ENCODE results near the gene EIF4E3. TPM values are rescaled to one million over a fixed set of nuclear protein-coding genes. Genes with fewer than 3 reads are reported as not detected.

Gene EIF4E3
- total RNA-seq (1.8 and 2.6 TPM in 2 replicates), polyA plus RNA-seq (7.6 and 12.8 TPM in 2 replicates), polyA minus RNA-seq (ENCODE audit: low replicate concordance) (0.86 and 2.4 TPM in 2 replicates)
- 3.3 and 5.8 TPM in 2 replicates for polyA plus RNA-seq (2012)

DNA sequence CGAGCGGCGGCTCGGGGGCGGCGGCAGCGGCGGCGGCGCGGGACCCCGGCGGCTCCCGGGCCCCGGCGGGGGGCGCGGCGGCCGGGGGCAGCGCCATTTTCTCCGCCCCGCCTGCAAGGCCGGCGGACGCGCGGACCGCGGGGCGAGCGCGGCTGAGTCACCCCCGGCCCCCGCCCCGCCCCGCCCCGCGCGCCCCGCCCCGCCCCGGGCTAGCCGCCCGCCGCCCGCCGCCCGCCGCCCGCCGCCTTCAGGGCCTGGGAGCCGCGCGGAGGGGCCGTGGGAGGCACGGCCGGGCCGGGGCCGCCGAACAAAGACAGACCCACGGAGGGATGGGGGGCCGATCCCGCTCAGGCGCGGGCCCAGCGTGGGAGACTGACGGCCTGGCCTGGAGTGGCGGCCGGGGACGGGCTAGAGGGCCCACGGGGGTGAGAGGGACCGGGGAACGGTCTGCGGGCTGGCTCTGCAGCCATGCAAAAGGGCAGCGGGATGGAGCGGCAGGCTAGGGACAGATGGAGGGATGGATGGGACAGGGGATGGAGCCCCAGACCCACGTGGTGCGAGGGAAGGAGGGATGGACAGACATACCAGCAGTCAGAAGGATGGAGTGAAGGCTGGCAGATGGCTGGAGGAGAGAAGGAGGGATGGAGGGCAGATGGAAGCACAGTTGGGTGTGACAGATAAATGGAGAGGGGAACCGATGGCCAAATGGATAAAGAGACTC is at the start of gene EIF4E3:
Gene EIF4E3 (minus strand): TSS at position 132 of the 721 bp plus-strand sequence. CDS start 35 bp downstream, at position 97.
- H3K4me1 ChIP-seq (ENCODE audit: control insufficient read depth, extremely low read depth, insufficient read depth, low read length): peaks cover 4% of the 10 kb centered on the region
- peak; percentile 16 to 31 for DNase-seq (ENCODE audit: low read depth in 2 of 2)
- H3K9ac ChIP-seq (ENCODE audit: insufficient read depth, low read length): peak within 1 kb of the TSS; percentile 51
- peak within 1 kb of the TSS; percentile 89 for H2AFZ ChIP-seq (ENCODE audit: low read length)
- H4K20me1 ChIP-seq (ENCODE audit: control insufficient read depth, extremely low read depth, insufficient read depth, low read length): no peaks in the 10 kb centered on the region
- no peak for TF ChIP-seq EZH2 (IDR thresholded peaks at IDR 0.05; ENCODE audit: low read length, missing control alignments)
- TF ChIP-seq, protein P1, sequence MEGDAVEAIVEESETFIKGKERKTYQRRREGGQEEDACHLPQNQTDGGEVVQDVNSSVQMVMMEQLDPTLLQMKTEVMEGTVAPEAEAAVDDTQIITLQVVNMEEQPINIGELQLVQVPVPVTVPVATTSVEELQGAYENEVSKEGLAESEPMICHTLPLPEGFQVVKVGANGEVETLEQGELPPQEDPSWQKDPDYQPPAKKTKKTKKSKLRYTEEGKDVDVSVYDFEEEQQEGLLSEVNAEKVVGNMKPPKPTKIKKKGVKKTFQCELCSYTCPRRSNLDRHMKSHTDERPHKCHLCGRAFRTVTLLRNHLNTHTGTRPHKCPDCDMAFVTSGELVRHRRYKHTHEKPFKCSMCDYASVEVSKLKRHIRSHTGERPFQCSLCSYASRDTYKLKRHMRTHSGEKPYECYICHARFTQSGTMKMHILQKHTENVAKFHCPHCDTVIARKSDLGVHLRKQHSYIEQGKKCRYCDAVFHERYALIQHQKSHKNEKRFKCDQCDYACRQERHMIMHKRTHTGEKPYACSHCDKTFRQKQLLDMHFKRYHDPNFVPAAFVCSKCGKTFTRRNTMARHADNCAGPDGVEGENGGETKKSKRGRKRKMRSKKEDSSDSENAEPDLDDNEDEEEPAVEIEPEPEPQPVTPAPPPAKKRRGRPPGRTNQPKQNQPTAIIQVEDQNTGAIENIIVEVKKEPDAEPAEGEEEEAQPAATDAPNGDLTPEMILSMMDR (conservative IDR thresholded peaks at IDR 0.05 in 1 of 2, IDR thresholded peaks at IDR 0.05 in 1 of 2; ENCODE audit: low read depth in 1 of 2, low read length in 2 of 2): no peak
- peak within 1 kb of the TSS; percentile 93 for H3K4me2 ChIP-seq (ENCODE audit: extremely low read depth, insufficient read depth, low read length)
- no peaks in the 10 kb centered on the region for H3K9me3 ChIP-seq (ENCODE audit: control insufficient read depth, insufficient read depth, low read depth, low read length)
- no peaks in the 10 kb centered on the region for H3K79me2 ChIP-seq (ENCODE audit: control insufficient read depth, insufficient read depth, low read length)
- peak within 1 kb of the TSS; percentile 64 to 77 (median 73) for H3K4me3 ChIP-seq (replicated peaks in 1 of 4; ENCODE audit: control extremely low read depth in 1 of 4, insufficient read depth in 1 of 4, low read depth in 3 of 4, low read length in 4 of 4)
- no peak within 1 kb of the TSS for H3K27ac ChIP-seq (ENCODE audit: insufficient read depth, low read length)
- H3K36me3 ChIP-seq (ENCODE audit: control insufficient read depth, insufficient read depth, low read length): no peaks in the 10 kb centered on the region
- peaks cover 7% of the 10 kb centered on the region for H3K27me3 ChIP-seq (ENCODE audit: control insufficient read depth, insufficient read depth, low read length)

DNA sequence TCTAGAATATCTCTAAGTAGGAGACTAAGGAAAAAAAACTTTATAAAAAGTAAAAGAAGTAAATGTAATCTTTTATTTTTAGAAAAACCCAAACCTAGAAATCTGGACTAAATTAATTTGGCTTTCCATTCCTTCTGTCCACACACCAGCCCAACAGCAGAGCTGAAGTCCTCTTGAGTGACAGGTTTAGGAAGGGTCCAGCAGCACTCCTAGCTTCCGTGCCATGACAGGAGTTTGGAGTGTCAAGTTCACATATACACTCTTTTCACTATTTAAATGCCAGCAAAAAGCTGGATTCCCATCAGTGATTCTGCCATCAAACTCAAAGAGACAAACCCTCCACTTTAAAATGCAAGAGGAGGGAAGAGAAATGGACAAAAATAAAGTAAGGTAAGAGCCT is 46.7 kb upstream of the EIF4E3 start:
- no peak overlapping the region for H2AFZ ChIP-seq (ENCODE audit: low read length)
- H3K79me2 ChIP-seq (ENCODE audit: control insufficient read depth, insufficient read depth, low read length): no peaks in the 10 kb centered on the region
- H3K9me3 ChIP-seq (ENCODE audit: control insufficient read depth, insufficient read depth, low read depth, low read length): no peaks in the 10 kb centered on the region
- TF ChIP-seq, protein P1 (conservative IDR thresholded peaks at IDR 0.05 in 1 of 2, IDR thresholded peaks at IDR 0.05 in 1 of 2; ENCODE audit: low read depth in 1 of 2, low read length in 2 of 2): no peak
- TF ChIP-seq EZH2 (IDR thresholded peaks at IDR 0.05; ENCODE audit: low read length, missing control alignments): no peak
- H3K27me3 ChIP-seq (ENCODE audit: control insufficient read depth, insufficient read depth, low read length): no peaks in the 10 kb centered on the region
- no peak overlapping the region for H3K9ac ChIP-seq (ENCODE audit: insufficient read depth, low read length)
- no peaks in the 10 kb centered on the region for H3K36me3 ChIP-seq (ENCODE audit: control insufficient read depth, insufficient read depth, low read length)
- no peak overlapping the region for H3K4me2 ChIP-seq (ENCODE audit: extremely low read depth, insufficient read depth, low read length)
- H4K20me1 ChIP-seq (ENCODE audit: control insufficient read depth, extremely low read depth, insufficient read depth, low read length): no peaks in the 10 kb centered on the region
- H3K4me1 ChIP-seq (ENCODE audit: control insufficient read depth, extremely low read depth, insufficient read depth, low read length): no peaks in the 10 kb centered on the region
- no peak overlapping the region for H3K4me3 ChIP-seq (replicated peaks in 1 of 4; ENCODE audit: control extremely low read depth in 1 of 4, insufficient read depth in 1 of 4, low read depth in 3 of 4, low read length in 4 of 4)
- no peak overlapping the region for H3K27ac ChIP-seq (ENCODE audit: insufficient read depth, low read length)
- no peak for DNase-seq (ENCODE audit: low read depth in 2 of 2)

DNA sequence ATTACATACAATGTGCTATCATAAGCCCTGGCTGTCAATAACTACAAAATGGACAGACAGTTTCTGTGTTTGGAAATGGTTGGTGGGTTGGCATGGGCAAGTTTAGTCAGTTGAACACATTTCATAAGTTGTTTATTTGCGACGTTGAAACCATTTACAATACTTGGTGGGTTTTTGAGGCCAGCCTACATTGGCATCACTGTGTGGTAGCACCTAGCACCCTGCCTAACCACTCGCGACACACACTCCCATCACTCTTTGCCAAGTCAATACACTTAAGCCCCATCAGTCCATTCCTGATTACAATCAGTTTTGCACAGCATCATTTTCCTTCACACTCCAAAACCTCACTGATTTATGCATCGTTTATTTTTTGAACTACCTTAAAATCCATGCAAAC is 45.9 kb upstream of the EIF4E3 start:
- Histone ChIP-seq H4K20me1 (ENCODE audit: control insufficient read depth, extremely low read depth, insufficient read depth, low read length) (no peaks in the 10 kb centered on the region), H3K4me3 (replicated peaks in 1 of 4; ENCODE audit: control extremely low read depth in 1 of 4, insufficient read depth in 1 of 4, low read depth in 3 of 4, low read length in 4 of 4) (no peak overlapping the region), H3K27me3 (ENCODE audit: control insufficient read depth, insufficient read depth, low read length) (no peaks in the 10 kb centered on the region), H3K4me1 (ENCODE audit: control insufficient read depth, extremely low read depth, insufficient read depth, low read length) (no peaks in the 10 kb centered on the region), H3K9ac (ENCODE audit: insufficient read depth, low read length) (no peak overlapping the region), H3K9me3 (ENCODE audit: control insufficient read depth, insufficient read depth, low read depth, low read length) (no peaks in the 10 kb centered on the region), H3K79me2 (ENCODE audit: control insufficient read depth, insufficient read depth, low read length) (no peaks in the 10 kb centered on the region), H3K4me2 (ENCODE audit: extremely low read depth, insufficient read depth, low read length) (no peak overlapping the region), H3K36me3 (ENCODE audit: control insufficient read depth, insufficient read depth, low read length) (no peaks in the 10 kb centered on the region), H2AFZ (ENCODE audit: low read length) (no peak overlapping the region), H3K27ac (ENCODE audit: insufficient read depth, low read length) (no peak overlapping the region)
- TF ChIP-seq, protein P1 (conservative IDR thresholded peaks at IDR 0.05 in 1 of 2, IDR thresholded peaks at IDR 0.05 in 1 of 2; ENCODE audit: low read depth in 1 of 2, low read length in 2 of 2): no peak
- no peak for TF ChIP-seq EZH2 (IDR thresholded peaks at IDR 0.05; ENCODE audit: low read length, missing control alignments)
- DNase-seq (ENCODE audit: low read depth in 2 of 2): no peak
